Spinal cord (tissue), 10 donors: ENCODE results near the gene ATAD5. TPM values are rescaled to one million over a fixed set of nuclear protein-coding genes. Genes with fewer than 3 reads are reported as not detected.
"Not testable (repeated sequence)": the region's sequence is repeated elsewhere in the genome, so short reads cannot be mapped to it uniquely, and the experiment has no call there.

Experiments used
- DNase-seq, 6 donors: peaks; one replicate each; pipeline versions ENCODE4 v3.0.0 to v3.0.0-alpha.2; 2013 to 2015; ENCODE audit warnings: low spot score in 6 of 6, low read depth in 4 of 6
- H3K27ac ChIP-seq: one replicate; pipeline ENCODE4 v1.5.1; 2013; ENCODE audit warnings: low read depth, low read length, control low read depth
- H3K27me3 ChIP-seq: one replicate; pipeline ENCODE4 v1.6.1; 2013; ENCODE audit warnings: low read length; ENCODE audit not compliant: control insufficient read depth, insufficient read depth
- H3K36me3 ChIP-seq: one replicate; pipeline ENCODE4 v1.6.1; 2013; ENCODE audit warnings: low read length; ENCODE audit not compliant: control insufficient read depth, insufficient read depth
- H3K4me1 ChIP-seq: one replicate; pipeline ENCODE4 v1.6.1; 2013; ENCODE audit warnings: low read length; ENCODE audit not compliant: control insufficient read depth, insufficient read depth
- H3K4me3 ChIP-seq: one replicate; pipeline ENCODE4 v1.5.1; 2013; ENCODE audit warnings: low read depth, low read length, control low read depth
- H3K9me3 ChIP-seq: one replicate; pipeline ENCODE4 v1.6.1; 2013; ENCODE audit warnings: low read length; ENCODE audit not compliant: control insufficient read depth, insufficient read depth
- WGBS: methylation state at CpG from one replicate; pipeline ENCODE4 v1.1.5; 2013; ENCODE audit warnings: missing lambda C conversion rate; ENCODE audit not compliant: insufficient coverage; 5-methylcytosine and 5-hydroxymethylcytosine counted together
- polyA plus RNA-seq, 2 donors: library from polyadenylated mRNA; unstranded; fragments of 120-200 nt; gene quantifications; one replicate each; pipeline ENCODE4 v1.2.1, GENCODE V29; 2013; ENCODE audit not compliant: insufficient read length in 2 of 2
- total RNA-seq, 2 donors: library from RNA; depleted of rRNA in 1 of 2; stranded (reverse); fragments of 120-200 nt in 1 of 2; fragments of >200 nt in 1 of 2; gene quantifications; one replicate each; pipeline versions ENCODE4 v1.2.3 to v1.2.4, GENCODE V29; 2013 to 2014
- donor health status: healthy.

The ATAD5 gene
- total and polyA plus RNA-seq, 4 donors = 4.0 to 5.4 (median 4.7) TPM

GRCh38 chr17:30906101-30906911 is 74.5 kb downstream of the ATAD5 start, which contains the start of gene TEFM:
Gene TEFM (minus strand): TSS chr17:30906238. CDS start chr17:30906198, 40 bp downstream.
- Histone ChIP-seq H3K4me1 (peaks cover 15% of the 10 kb centered on the region), H3K36me3 (no peaks in the 10 kb centered on the region), H3K9me3 (no peaks in the 10 kb centered on the region), H3K27ac (peak within 1 kb of the TSS; percentile 91), H3K27me3 (no peaks in the 10 kb centered on the region), H3K4me3 (peak within 1 kb of the TSS; percentile 94)
- 0% methylated on average over 45 of the region's 47 CpGs for WGBS
- DNase-seq = peak; percentile 79 to 97 (median 85)

GRCh38 chr17:30908717-30909420 is 77.1 kb downstream of the ATAD5 start:
- Histone ChIP-seq H3K36me3 (no peaks in the 10 kb centered on the region), H3K4me3 (no peak overlapping the region), H3K4me1 (peaks cover 15% of the 10 kb centered on the region), H3K27me3 (no peaks in the 10 kb centered on the region), H3K27ac (no peak overlapping the region), H3K9me3 (no peaks in the 10 kb centered on the region)
- WGBS = no CpG with 5 or more reads among the region's 3 CpGs
- no peak for DNase-seq

GRCh38 chr17:30910151-30910550 is 78.4 kb downstream of the ATAD5 start:
- not testable (repeated sequence) for H3K4me3 ChIP-seq, H3K36me3 ChIP-seq, H3K27ac ChIP-seq, H3K27me3 ChIP-seq, H3K9me3 ChIP-seq, DNase-seq
- H3K4me1 ChIP-seq = peaks cover 10% of the 10 kb centered on the region
- 100% methylated on average over 3 of the region's 7 CpGs for WGBS

- Histone ChIP-seq H3K4me1 (no peaks in the 10 kb centered on the region), H3K9me3 (no peaks in the 10 kb centered on the region), H3K27ac (no peak overlapping the region), H3K4me3 (no peak overlapping the region), H3K36me3 (no peaks in the 10 kb centered on the region), H3K27me3 (peaks cover 2% of the 10 kb centered on the region)
- no peak for DNase-seq
These were observed 82.2 kb downstream of the ATAD5 start for GRCh38 chr17:30913955-30914354.

- Histone ChIP-seq H3K4me3 (no peak overlapping the region), H3K36me3 (no peaks in the 10 kb centered on the region), H3K27ac (no peak overlapping the region), H3K9me3 (no peaks in the 10 kb centered on the region), H3K4me1 (no peaks in the 10 kb centered on the region), H3K27me3 (peaks cover 13% of the 10 kb centered on the region)
- WGBS = 80% methylated on average over 1 of the region's 5 CpGs
- DNase-seq = no peak
These were observed 84.3 kb downstream of the ATAD5 start for GRCh38 chr17:30915833-30916611.

GRCh38 chr17:30917050-30917449 is 85.3 kb downstream of the ATAD5 start:
- no peak for DNase-seq
- H3K27ac ChIP-seq = no peak overlapping the region
- H3K4me1 ChIP-seq = peaks cover 3% of the 10 kb centered on the region
- H3K9me3 ChIP-seq = no peaks in the 10 kb centered on the region
- H3K36me3 ChIP-seq = no peaks in the 10 kb centered on the region
- no peak overlapping the region for H3K4me3 ChIP-seq
- H3K27me3 ChIP-seq = peaks cover 20% of the 10 kb centered on the region

GRCh38 chr17:30920282-30920681 is 88.5 kb downstream of the ATAD5 start:
- Histone ChIP-seq H3K4me1 (peaks cover 10% of the 10 kb centered on the region), H3K36me3 (no peaks in the 10 kb centered on the region), H3K27me3 (peaks cover 44% of the 10 kb centered on the region), H3K9me3 (no peaks in the 10 kb centered on the region), H3K4me3 (no peak overlapping the region), H3K27ac (no peak overlapping the region)
- DNase-seq = no peak
- 82% methylated on average over 2 of the region's 4 CpGs for WGBS

GRCh38 chr17:30920683-30921543 is 89.1 kb downstream of the ATAD5 start:
- Histone ChIP-seq H3K4me1 (peaks cover 10% of the 10 kb centered on the region), H3K36me3 (no peaks in the 10 kb centered on the region), H3K27me3 (peaks cover 45% of the 10 kb centered on the region), H3K9me3 (no peaks in the 10 kb centered on the region), H3K27ac (no peak overlapping the region), H3K4me3 (no peak overlapping the region)
- DNase-seq = no peak
- no CpG with 5 or more reads among the region's 11 CpGs for WGBS
